HL-60 (cell line): ENCODE measurements around the gene FAM53B.

Experiments used
- GABPA ChIP-seq: IDR thresholded peaks from 2 replicates; pipeline ENCODE4 v1.6.1; 2012; ENCODE audit warnings: low read depth
- POLR2AphosphoS5 ChIP-seq: IDR thresholded peaks from 2 replicates; pipeline ENCODE4 v1.6.1; 2012; ENCODE audit warnings: low read depth
- REST ChIP-seq: IDR thresholded peaks from 2 replicates; pipeline ENCODE4 v1.6.1; 2012; ENCODE audit warnings: low read depth; ENCODE audit not compliant: insufficient replicate concordance
- TF ChIP-seq, protein P1 (sequence below): IDR thresholded peaks from one replicate; pipeline ENCODE4 v1.5.1; 2011; ENCODE audit warnings: low read length, control low read depth, inconsistent platforms; ENCODE audit not compliant: insufficient read depth

GRCh38 chr10:124675261-124675660 lies 68.9 kb downstream of the FAM53B start:
- TF ChIP-seq REST = no peak
- TF ChIP-seq, protein P1, sequence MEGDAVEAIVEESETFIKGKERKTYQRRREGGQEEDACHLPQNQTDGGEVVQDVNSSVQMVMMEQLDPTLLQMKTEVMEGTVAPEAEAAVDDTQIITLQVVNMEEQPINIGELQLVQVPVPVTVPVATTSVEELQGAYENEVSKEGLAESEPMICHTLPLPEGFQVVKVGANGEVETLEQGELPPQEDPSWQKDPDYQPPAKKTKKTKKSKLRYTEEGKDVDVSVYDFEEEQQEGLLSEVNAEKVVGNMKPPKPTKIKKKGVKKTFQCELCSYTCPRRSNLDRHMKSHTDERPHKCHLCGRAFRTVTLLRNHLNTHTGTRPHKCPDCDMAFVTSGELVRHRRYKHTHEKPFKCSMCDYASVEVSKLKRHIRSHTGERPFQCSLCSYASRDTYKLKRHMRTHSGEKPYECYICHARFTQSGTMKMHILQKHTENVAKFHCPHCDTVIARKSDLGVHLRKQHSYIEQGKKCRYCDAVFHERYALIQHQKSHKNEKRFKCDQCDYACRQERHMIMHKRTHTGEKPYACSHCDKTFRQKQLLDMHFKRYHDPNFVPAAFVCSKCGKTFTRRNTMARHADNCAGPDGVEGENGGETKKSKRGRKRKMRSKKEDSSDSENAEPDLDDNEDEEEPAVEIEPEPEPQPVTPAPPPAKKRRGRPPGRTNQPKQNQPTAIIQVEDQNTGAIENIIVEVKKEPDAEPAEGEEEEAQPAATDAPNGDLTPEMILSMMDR = no peak
- TF ChIP-seq GABPA = no peak
- TF ChIP-seq POLR2AphosphoS5 = no peak
